Heart left ventricle (tissue), 16 donors: ENCODE measurements around the gene PACSIN1. TPM values are rescaled to one million over a fixed set of nuclear protein-coding genes. Genes with fewer than 3 reads are reported as not detected.
A peak's percentile ranks its signal among the peaks of the same experiment; 100 is the strongest.

Experiments
- ATAC-seq, 4 donors: fragments of 200-7000 bp; cut with Tn5 transposase; one replicate each; pipeline ENCODE4 v1.9.1; 2020 to 2022; ENCODE audit warnings: moderate library complexity in 4 of 4, mild to moderate bottlenecking in 3 of 4, moderate number of reproducible peaks in 1 of 4
- DNase-seq, 5 donors: peaks; one replicate each; pipeline ENCODE4 v3.0.0-alpha.2; 2020
- H3K27ac ChIP-seq, 12 donors: fragments of 200-600 bp; sonication (generic) in 4 of 12; one replicate each; pipeline versions ENCODE4 v1.5.0 to v1.8.0; 2016 to 2022; ENCODE audit warnings: mild to moderate bottlenecking in 2 of 12
- H3K27me3 ChIP-seq, 9 donors: fragments of 200-600 bp; sonication (generic) in 2 of 9; one replicate each; pipeline versions ENCODE4 v1.5.1 to v1.8.0; 2016 to 2022; ENCODE audit warnings: mild to moderate bottlenecking in 3 of 9
- H3K36me3 ChIP-seq, 9 donors: fragments of 200-600 bp; sonication (generic) in 2 of 9; one replicate each; pipeline versions ENCODE4 v1.5.0 to v1.8.0; 2018 to 2022; ENCODE audit warnings: mild to moderate bottlenecking in 2 of 9
- H3K4me1 ChIP-seq, 12 donors: fragments of 200-600 bp; sonication (generic) in 4 of 12; one replicate each; pipeline versions ENCODE4 v1.5.0 to v1.8.0; 2016 to 2022; ENCODE audit warnings: mild to moderate bottlenecking in 3 of 12
- H3K4me3 ChIP-seq, 12 donors: fragments of 200-600 bp; sonication (generic) in 4 of 12; one replicate each; pipeline versions ENCODE4 v1.5.0 to v1.8.0; 2017 to 2022; ENCODE audit warnings: mild to moderate bottlenecking in 9 of 12, moderate library complexity in 4 of 12
- H3K9me3 ChIP-seq, 12 donors: fragments of 200-600 bp; sonication (generic) in 4 of 12; one replicate each; pipeline versions ENCODE4 v1.5.0 to v1.8.0; 2016 to 2022; ENCODE audit warnings: mild to moderate bottlenecking in 1 of 12
- POLR2A ChIP-seq, 2 donors: fragments of 450-650 bp; IDR thresholded peaks; one replicate each; pipeline ENCODE4 v1.6.1; 2017; ENCODE audit warnings: antibody characterized with exemption in 2 of 2, mild to moderate bottlenecking in 2 of 2, moderate library complexity in 2 of 2
- WGBS, 4 donors: extraction: QIAGEN DNeasy Blood & Tissue Kit in 2 of 4; methylation state at CpG; one replicate each; pipeline versions ENCODE4 v1.1.5 to v1.1.7; 2013 to 2018; 5-methylcytosine and 5-hydroxymethylcytosine counted together
- intact Hi-C, 10 donors: fragments of 100-400 bp; cut with DNase I; formaldehyde crosslinking; loops; one replicate each; pipeline versions ENCODE4 v1.11.1 to v1.14.2; 2022
- polyA plus RNA-seq, 2 donors: library from polyadenylated mRNA; stranded (reverse); fragments of 200-250 nt; gene quantifications; one replicate each; pipeline ENCODE4 v1.2.3, GENCODE V29; 2013
- total RNA-seq, 9 donors: library from RNA; depleted of rRNA in 2 of 9; stranded (reverse); fragments of >200 nt in 2 of 9; fragmentation: NEBNext Ultra II Directional in 3 of 9; extraction: Animal tissue kit (Norgen Biotek cat#: 25700) in 3 of 9; gene quantifications; one replicate each; pipeline versions ENCODE4 v1.1.0 to v1.2.4, GENCODE V29; 2016 to 2023
- TF ChIP-seq, protein P1 (sequence below), 12 donors: fragments of 200-600 bp; sonication (generic) in 4 of 12; IDR thresholded peaks; one replicate each; pipeline versions ENCODE4 v1.5.0 to v1.8.0; 2018 to 2022; ENCODE audit warnings: antibody characterized with exemption in 12 of 12, mild to moderate bottlenecking in 5 of 12
- donor health status: ischemic (EF 13 %, LVEDD 7.1; RV severe dilation, severe dysfunction).
- donor health status: healthy with polysubstance abuse.
- donor health status: DM: no; HTN: yes; CAD: no.
- donor health status: DM: no; HTN: no; CAD: no.
- donor health status: ischemic (EF 25% LVEDD 6.9; RV normal size, moderate dysfunction).
- donor health status: ischemic (EF 25% LVEDD 5.7; RV mildly dilated, moderate dysfunction).
- donor health status: healthy.
- donor health status: DM: yes; HTN: yes; CAD: no.
- donor health status: ischemic (EF 35%, LVEDD 5.7; RV mildly dilated, moderate dysfunction).
- donor health status: nonischemic (EF 11% LVEDD 7.7; RV severe dilation, severe dysfunction).
- donor health status: DM: yes; HTN: yes; CAD: no.
- donor health status: PGD.
- donor health status: ischemic (EF 29% LVEDD 5.4; RV normal size, mild dysfunction).
- donor health status: nonischemic (EF 23%, LVEDD 6.1; RV moderate dilation, normal function).

The PACSIN1 gene
- total and polyA plus RNA-seq, 11 donors = 1.6 to 12.7 (median 6.0) TPM

- Histone ChIP-seq H3K36me3 (no peaks in the 10 kb centered on the region), H3K27ac (no peak overlapping the region), H3K4me3 (no peak overlapping the region), H3K4me1 (peaks cover 0 to 8% (median 0%) of the 10 kb centered on the region in 12 donors), H3K27me3 (peaks cover 0 to 15% (median 0%) of the 10 kb centered on the region in 9 donors), H3K9me3 (no peaks in the 10 kb centered on the region)
- intact Hi-C loops = no loop called here
- WGBS, 4 donors = 79 to 85% (median 80%) methylated on average over 9 to 13 of the region's 13 CpGs
- peak in 1 of 5 donors; percentile 13 for DNase-seq
- ATAC-seq = no peak
- TF ChIP-seq, protein P1, sequence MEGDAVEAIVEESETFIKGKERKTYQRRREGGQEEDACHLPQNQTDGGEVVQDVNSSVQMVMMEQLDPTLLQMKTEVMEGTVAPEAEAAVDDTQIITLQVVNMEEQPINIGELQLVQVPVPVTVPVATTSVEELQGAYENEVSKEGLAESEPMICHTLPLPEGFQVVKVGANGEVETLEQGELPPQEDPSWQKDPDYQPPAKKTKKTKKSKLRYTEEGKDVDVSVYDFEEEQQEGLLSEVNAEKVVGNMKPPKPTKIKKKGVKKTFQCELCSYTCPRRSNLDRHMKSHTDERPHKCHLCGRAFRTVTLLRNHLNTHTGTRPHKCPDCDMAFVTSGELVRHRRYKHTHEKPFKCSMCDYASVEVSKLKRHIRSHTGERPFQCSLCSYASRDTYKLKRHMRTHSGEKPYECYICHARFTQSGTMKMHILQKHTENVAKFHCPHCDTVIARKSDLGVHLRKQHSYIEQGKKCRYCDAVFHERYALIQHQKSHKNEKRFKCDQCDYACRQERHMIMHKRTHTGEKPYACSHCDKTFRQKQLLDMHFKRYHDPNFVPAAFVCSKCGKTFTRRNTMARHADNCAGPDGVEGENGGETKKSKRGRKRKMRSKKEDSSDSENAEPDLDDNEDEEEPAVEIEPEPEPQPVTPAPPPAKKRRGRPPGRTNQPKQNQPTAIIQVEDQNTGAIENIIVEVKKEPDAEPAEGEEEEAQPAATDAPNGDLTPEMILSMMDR (IDR thresholded peaks at IDR 0.05) = no peak
- no peak for TF ChIP-seq POLR2A (IDR thresholded peaks at IDR 0.05)
Measured at GRCh38 chr6:34515473-34516387, 49.9 kb downstream of the PACSIN1 start.

- Histone ChIP-seq H3K9me3 (no peaks in the 10 kb centered on the region), H3K27me3 (peaks cover 0 to 15% (median 0%) of the 10 kb centered on the region in 9 donors), H3K36me3 (no peaks in the 10 kb centered on the region), H3K4me3 (no peak overlapping the region), H3K4me1 (peaks cover 0 to 8% (median 0%) of the 10 kb centered on the region in 12 donors), H3K27ac (no peak overlapping the region)
- no peak for TF ChIP-seq POLR2A (IDR thresholded peaks at IDR 0.05)
- DNase-seq (no peak), ATAC-seq (no peak)
- 82 to 87% (median 85%) methylated on average over 18 to 22 of the region's 22 CpGs for WGBS, 4 donors
- intact Hi-C loops = no loop called here
Measured at GRCh38 chr6:34516391-34517324, 50.8 kb downstream of the PACSIN1 start.

- Histone ChIP-seq H3K27ac (no peak overlapping the region), H3K36me3 (no peaks in the 10 kb centered on the region), H3K27me3 (peaks cover 0 to 15% (median 0%) of the 10 kb centered on the region in 9 donors), H3K4me3 (no peak overlapping the region), H3K9me3 (no peaks in the 10 kb centered on the region), H3K4me1 (peaks cover 0 to 8% (median 0%) of the 10 kb centered on the region in 12 donors)
- no peak for DNase-seq
- no peak for ATAC-seq
- WGBS, 4 donors = 74 to 80% (median 79%) methylated on average over 4 of the region's 4 CpGs
- TF ChIP-seq, protein P1 (IDR thresholded peaks at IDR 0.05) = no peak
- no peak for TF ChIP-seq POLR2A (IDR thresholded peaks at IDR 0.05)
- intact Hi-C loops = no loop called here
Measured at GRCh38 chr6:34517461-34517881, 51.6 kb downstream of the PACSIN1 start.

GRCh38 chr6:34517966-34518365 lies 52.1 kb downstream of the PACSIN1 start:
- TF ChIP-seq, protein P1 (IDR thresholded peaks at IDR 0.05) = no peak
- TF ChIP-seq POLR2A (IDR thresholded peaks at IDR 0.05) = no peak
- no peaks in the 10 kb centered on the region for H3K36me3 ChIP-seq
- H3K27ac ChIP-seq = no peak overlapping the region
- no peak overlapping the region for H3K4me3 ChIP-seq
- H3K4me1 ChIP-seq = peaks cover 0 to 8% (median 0%) of the 10 kb centered on the region in 12 donors
- WGBS, 4 donors = 80 to 86% (median 82%) methylated on average over 5 to 8 of the region's 8 CpGs
- H3K9me3 ChIP-seq = no peaks in the 10 kb centered on the region
- DNase-seq (no peak), ATAC-seq (no peak)
- intact Hi-C loops = no loop called here
- peaks cover 0 to 15% (median 0%) of the 10 kb centered on the region in 9 donors for H3K27me3 ChIP-seq
